NCI-H526 treated with DMSO at 0.1 percent for 48 hours (cell line): ENCODE results near the gene ATP11B.
"Not testable (repeated sequence)": the region's sequence is repeated elsewhere in the genome, so short reads cannot be mapped to it uniquely, and the experiment has no call there.

Experiments used
- DNase-seq: peaks from one replicate; lab custom pipeline; 2025; lab: John Stamatoyannopoulos, UW

ATP11B gene

DNA sequence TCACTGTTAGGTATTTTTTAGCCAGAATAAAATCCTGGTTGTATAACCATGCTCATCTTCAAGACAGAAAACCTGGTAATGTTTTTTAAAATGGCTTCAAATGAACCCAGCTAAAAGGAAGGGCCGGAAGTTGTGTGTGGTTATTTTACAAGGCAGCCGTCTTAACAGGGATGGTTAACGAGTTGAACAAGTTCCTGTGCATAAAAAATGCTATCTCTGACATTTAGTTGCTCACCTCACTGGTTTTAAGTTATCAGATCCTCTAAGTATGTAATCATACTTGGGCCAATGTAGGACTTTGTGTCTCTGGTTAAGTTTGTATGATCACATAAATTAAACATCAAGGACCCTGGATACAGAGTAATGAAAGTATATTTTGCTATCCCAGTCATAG, 2.1 kb downstream of the ATP11B start:
- DNase-seq = peak; percentile 19

DNA sequence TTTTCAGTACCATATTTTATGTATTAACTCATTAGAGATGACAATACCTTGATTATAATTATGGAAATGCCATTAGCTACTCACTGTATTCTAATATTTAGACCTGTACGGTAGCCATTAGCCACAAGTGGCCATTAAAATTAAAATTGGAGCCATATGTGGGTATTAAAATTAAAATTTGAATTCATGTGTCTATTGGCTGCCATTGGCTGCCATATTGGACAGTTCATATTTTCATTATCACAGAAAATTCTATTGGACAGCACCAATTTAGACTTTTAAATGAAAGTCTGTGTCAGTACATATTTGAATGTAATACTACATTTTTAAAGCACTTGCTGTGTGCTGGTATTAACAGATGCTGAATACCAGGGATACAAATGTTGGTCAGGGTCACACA, 3.0 kb downstream of the ATP11B start:
- DNase-seq = no peak

GRCh38 chr3:182797876-182798275, 4.6 kb downstream of the ATP11B start:
- DNase-seq = no peak

DNA sequence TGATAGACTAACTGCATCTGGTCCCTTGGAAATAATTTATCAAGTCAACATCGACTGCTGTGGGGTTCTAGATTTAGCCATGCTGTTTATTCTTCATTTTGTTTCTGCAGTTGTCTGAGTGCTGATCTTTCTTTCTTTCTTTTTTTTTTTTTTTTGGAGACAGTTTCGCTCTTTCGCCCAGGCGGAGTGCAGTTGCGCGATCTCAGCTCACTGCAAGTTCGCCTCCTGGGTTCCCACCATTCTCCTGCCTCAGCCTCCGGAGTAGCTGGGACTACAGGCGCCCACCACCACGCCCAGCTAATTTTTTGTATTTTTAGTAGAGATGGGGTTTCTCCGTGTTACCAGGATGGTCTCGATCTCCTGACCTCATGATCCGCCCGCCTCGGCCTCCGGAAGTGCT, 5.8 kb downstream of the ATP11B start:
- not testable (repeated sequence) for DNase-seq

- no peak for DNase-seq
Observed at GRCh38 chr3:182800508-182800907, 7.2 kb downstream of the ATP11B start.

DNA sequence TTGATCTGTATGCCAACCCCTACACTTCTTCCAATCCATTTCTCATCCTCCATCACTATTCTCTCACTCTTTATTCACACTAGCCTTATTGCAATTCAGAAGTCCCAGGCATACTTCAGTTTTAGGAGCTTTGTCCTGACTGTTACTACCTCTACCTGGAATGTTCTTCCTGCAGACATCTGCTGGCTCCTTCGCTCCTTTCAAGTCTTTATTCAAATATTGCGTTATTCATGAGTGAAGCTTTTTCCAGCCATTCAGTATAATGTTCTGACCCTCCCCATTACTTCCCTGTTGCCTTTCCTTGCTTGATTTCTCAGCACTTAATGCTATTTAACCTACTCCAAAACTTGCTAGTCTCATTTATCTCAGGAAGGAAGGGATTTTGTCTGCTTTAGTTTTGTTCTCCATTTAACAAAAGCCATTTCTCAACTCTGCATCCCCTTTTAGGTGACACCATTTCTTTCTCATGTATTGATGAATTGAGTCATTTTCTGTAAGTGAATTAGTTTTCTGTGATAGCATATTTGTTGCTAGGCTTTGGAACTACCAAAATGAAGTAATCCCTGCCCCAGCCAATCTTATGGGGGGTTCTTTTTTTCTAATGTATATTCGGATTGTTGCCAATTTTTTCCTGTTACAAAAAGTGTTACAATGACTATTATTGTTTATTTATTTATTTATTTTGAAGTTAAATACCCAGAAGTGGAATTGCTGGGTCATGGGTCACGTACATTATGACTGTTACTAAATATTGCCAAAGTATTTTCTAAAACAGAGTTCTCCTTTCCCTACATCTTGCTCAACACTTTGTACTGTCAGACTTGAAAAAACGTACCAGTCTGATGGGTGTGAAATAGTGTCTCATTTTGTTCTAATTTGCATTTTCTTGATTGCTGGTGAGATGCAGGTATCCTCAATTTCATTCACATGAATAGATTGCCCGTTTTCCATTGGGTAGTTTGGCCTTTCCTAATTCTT, 9.4 kb downstream of the ATP11B start:
- no peak for DNase-seq

GRCh38 chr3:182803596-182803995, 10.3 kb downstream of the ATP11B start:
- DNase-seq = no peak

DNA sequence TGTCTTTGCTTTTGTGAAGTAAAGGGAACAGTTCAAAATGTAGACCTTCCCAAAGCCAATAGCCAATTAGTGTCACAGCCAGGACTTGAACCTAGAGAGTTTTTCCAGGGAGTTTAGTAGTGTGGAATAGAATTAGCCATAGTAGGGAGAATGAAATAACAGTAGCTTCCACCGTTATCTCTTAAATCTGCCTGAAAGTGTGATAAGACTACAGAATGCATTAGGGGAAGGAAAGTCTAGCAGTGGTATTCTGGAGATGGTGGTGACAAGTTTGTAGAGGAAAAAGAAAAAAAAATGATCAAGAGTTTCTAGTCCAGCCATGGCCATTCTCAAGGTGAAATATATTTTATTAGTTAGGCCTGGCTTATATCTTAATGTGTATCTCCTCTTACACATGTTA, 13.8 kb downstream of the ATP11B start:
- DNase-seq = no peak

- no peak for DNase-seq
Observed at GRCh38 chr3:182808041-182808770, 14.9 kb downstream of the ATP11B start.

DNA sequence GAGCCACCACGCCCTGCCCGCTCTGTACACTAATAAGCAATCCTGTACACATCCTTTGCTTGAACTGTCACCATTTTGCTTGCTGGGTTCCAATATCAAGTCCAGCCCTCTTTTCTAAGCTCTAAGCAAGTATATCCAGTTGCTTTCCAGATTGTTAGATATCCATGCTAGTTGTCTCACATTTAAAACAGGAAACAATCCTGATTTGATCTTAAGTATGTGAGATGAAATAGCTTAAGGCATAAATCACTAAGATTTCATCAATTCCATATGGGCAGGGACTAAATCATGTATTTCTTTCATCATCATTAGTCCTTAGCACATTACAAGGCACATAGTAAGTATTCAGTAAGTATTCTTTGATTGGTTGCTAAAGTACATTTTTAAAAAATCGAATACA, 16.2 kb downstream of the ATP11B start:
- DNase-seq = no peak

GRCh38 chr3:182810574-182811268, 17.4 kb downstream of the ATP11B start:
- no peak for DNase-seq

DNA sequence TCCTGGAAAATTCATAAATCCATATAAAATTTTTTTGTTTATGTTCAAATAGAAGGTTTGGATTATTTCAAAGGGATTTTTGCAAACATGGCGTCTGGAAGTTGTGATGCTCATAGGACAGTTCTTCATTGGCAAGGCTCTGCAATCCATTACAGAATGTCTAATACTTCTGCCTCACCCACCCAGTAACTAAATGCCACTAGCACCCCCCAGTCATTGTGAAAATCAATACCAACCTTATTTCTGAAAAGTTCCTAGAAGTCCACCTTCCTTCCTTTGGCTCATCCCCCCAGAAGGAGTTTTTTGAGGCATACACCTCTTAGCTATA, 17.9 kb downstream of the ATP11B start:
- DNase-seq = no peak

- DNase-seq = no peak
Observed at GRCh38 chr3:182812123-182812522, 18.8 kb downstream of the ATP11B start.

GRCh38 chr3:182814419-182815062, 21.2 kb downstream of the ATP11B start:
- no peak for DNase-seq

- no peak for DNase-seq
Observed at GRCh38 chr3:182816181-182816580, 22.9 kb downstream of the ATP11B start.

DNA sequence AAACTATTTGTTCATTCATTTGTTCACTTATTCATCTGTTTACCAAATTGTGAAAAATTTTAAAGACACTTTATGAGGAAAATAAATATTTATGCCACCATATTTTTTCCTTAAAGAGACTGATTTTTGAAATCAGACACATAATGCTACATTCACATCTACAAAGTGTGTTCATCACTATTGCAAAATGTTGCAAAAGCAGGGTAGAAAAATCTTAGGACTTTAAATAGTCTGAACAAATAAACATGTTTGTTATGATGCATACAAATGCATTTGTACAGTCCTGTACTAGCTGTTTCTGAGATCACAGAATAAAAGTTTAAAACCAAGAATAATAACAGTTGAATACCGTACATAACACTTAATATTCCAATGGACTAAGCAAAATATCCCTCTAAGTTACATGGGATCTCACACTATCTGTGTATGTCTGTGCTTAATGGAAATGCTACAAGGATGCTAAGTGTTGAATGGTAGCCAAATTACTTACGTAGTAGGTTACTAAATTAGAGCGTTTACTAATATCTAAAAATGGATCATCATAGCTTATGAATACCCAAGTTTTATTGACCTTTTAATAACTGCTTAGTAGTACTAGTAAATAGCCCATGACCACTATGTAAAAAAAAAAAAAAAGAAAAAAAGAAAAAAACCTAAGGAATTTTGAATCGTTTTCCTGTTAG, 25.1 kb downstream of the ATP11B start:
- no peak for DNase-seq

- no peak for DNase-seq
Observed at GRCh38 chr3:182821221-182821981, 28.1 kb downstream of the ATP11B start.

DNA sequence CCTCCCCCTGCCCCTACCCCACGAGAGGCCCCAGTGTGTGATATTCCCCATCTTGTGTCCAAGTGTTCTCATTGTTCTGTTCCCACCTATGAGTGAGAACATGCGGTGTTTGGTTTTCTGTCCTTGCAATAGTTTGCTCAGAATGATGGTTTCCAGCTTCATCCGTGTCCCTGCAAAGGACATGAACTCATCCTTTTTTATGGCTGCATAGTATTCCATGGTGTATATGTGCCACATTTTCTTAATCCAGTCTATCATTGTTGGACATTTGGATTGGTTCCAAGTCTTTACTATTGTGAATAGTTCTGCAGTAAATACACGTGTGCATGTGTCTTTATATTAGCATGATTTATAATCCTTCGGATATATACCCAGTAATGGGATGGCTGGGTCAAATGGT, 29.0 kb downstream of the ATP11B start:
- DNase-seq = not testable (repeated sequence)

DNA sequence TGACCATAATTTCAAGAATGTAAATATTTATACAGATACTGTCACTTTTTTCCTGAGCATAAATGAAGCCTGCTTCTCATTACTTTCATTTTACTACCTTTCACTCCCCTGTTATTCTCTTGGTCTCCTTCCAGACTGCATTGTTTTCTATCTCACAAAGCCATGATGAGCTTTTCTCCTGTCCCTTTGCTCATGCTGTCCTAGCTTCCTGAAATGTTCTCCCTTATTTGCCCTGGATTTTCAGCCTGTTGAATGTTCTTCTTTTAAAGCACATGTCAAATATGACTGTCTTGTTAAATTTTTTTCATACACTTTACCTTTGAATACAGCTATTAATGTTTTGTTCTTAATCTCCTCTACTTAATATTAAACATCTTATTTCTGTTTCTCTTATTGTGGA, 31.7 kb downstream of the ATP11B start:
- DNase-seq = no peak

DNA sequence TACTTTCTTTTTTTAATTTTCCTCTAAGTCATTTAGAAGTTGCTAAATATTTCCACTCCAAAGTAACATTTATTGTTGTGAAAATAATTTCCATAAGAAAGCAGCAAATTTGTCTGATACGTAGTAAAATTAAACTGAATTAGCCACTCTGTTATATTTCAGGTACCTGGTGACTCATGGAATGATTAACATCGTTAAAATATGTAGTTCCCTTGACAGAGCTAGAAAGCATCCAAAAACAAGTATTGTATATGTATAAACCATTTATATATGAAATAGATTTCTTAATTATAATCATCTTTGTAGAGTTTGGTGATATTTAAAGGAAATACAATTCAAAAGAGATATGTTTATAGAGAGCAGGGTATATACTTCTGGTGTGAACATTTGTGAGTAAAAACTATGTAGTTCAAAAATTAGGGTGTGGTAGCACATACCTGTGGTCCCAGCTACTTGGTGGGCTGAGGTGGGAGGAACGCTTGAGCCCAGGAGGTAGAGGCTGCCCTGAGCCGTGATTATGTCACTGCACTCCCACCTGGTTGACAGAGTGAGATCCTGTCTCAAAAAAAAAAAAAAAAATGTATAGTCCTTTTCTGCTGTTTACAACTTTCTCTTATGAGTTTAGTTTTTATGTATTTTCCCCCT, 36.6 kb downstream of the ATP11B start:
- DNase-seq = no peak
